K562 (cell line): Measurements from ENCODE around the gene ERMP1.

ENCODE experiments used
- ESRRA ChIP-seq: fragments of 450-650 bp; IDR thresholded peaks from 2 replicates; pipeline ENCODE4 v1.6.1; 2014; ENCODE audit warnings: low read depth, mild to moderate bottlenecking, moderate library complexity, borderline replicate concordance
- NFE2 ChIP-seq: IDR thresholded peaks from 2 replicates; pipeline ENCODE4 v1.6.1; 2014; ENCODE audit warnings: antibody characterized with exemption, low read depth
- SIX5 ChIP-seq, 2 experiments: IDR thresholded peaks; 2 replicates each; pipeline ENCODE4 v1.6.1; 2011; ENCODE audit warnings: low read length in 2 of 2, borderline replicate concordance in 1 of 2, low read depth in 1 of 2, mild to moderate bottlenecking in 1 of 2, moderate library complexity in 1 of 2; ENCODE audit not compliant: insufficient read depth in 1 of 2
- SMARCC2 ChIP-seq: fragments of 450-650 bp; IDR thresholded peaks from 2 replicates; pipeline ENCODE4 v1.6.1; 2017; ENCODE audit warnings: antibody characterized with exemption, moderate library complexity, mild to moderate bottlenecking, low read depth
- TCF7L2 ChIP-seq: fragments of 150-350 bp; IDR thresholded peaks from 2 replicates; pipeline ENCODE4 v1.6.1; 2016; ENCODE audit warnings: low read depth, mild to moderate bottlenecking, low read length, moderate library complexity
- TF ChIP-seq, protein P1 (sequence below): sonication (generic); formaldehyde crosslinking; IDR thresholded peaks from 2 replicates; pipeline ENCODE4 v1.8.1; 2023; ENCODE audit warnings: mild to moderate bottlenecking, missing genetic modification reagents
- TF ChIP-seq, protein P2 (sequence below), 3 experiments: IDR thresholded peaks in 2 of 3; conservative IDR thresholded peaks in 1 of 3; 2 replicates each; pipeline ENCODE4 v1.5.1; 2011 to 2012; ENCODE audit warnings: low read length in 3 of 3, mild to moderate bottlenecking in 3 of 3, control low read depth in 2 of 3, improper control_type of control experiment in 1 of 3, inconsistent platforms in 1 of 3, low read depth in 1 of 3, mixed read lengths in 1 of 3, moderate library complexity in 1 of 3; ENCODE audit not compliant: insufficient read depth in 2 of 3
- TF ChIP-seq, protein P3 (sequence below): fragments of 250-450 bp; sonication (Bioruptor Pico); IDR thresholded peaks from 2 replicates; pipeline ENCODE4 v1.4.0; 2020

DNA sequence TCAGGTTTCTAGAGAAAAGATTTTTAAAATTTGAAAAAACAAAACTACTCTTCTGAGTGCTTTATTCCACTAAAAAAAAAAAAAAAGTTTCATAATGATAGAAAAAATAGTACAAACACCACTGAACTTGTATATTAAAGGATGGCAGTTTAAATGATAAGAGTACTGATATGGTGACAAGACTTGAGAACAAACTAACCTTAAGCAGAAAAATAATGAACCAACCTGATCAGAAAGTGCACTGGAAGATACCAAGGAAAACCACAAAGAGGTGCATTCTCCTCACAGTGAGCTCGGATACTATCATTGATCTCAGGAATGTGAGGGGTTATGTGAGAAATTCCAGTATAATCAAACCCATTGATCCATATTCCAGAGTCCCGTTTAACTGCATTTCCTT, 34.3 kb downstream of the ERMP1 start:
- TF ChIP-seq ESRRA (no peak), NFE2 (no peak), SMARCC2 (no peak), SIX5 (IDR thresholded peaks at IDR 0.05; ENCODE audit: borderline replicate concordance in 1 of 2, insufficient read depth in 1 of 2, low read depth in 1 of 2, low read length in 2 of 2) (no peak), TCF7L2 (no peak)
- TF ChIP-seq, protein P1, sequence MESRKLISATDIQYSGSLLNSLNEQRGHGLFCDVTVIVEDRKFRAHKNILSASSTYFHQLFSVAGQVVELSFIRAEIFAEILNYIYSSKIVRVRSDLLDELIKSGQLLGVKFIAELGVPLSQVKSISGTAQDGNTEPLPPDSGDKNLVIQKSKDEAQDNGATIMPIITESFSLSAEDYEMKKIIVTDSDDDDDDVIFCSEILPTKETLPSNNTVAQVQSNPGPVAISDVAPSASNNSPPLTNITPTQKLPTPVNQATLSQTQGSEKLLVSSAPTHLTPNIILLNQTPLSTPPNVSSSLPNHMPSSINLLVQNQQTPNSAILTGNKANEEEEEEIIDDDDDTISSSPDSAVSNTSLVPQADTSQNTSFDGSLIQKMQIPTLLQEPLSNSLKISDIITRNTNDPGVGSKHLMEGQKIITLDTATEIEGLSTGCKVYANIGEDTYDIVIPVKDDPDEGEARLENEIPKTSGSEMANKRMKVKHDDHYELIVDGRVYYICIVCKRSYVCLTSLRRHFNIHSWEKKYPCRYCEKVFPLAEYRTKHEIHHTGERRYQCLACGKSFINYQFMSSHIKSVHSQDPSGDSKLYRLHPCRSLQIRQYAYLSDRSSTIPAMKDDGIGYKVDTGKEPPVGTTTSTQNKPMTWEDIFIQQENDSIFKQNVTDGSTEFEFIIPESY (CRISPR knock-in tag): no peak
- TF ChIP-seq, protein P2, sequence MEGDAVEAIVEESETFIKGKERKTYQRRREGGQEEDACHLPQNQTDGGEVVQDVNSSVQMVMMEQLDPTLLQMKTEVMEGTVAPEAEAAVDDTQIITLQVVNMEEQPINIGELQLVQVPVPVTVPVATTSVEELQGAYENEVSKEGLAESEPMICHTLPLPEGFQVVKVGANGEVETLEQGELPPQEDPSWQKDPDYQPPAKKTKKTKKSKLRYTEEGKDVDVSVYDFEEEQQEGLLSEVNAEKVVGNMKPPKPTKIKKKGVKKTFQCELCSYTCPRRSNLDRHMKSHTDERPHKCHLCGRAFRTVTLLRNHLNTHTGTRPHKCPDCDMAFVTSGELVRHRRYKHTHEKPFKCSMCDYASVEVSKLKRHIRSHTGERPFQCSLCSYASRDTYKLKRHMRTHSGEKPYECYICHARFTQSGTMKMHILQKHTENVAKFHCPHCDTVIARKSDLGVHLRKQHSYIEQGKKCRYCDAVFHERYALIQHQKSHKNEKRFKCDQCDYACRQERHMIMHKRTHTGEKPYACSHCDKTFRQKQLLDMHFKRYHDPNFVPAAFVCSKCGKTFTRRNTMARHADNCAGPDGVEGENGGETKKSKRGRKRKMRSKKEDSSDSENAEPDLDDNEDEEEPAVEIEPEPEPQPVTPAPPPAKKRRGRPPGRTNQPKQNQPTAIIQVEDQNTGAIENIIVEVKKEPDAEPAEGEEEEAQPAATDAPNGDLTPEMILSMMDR (IDR thresholded peaks at IDR 0.05 in 2 of 3, conservative IDR thresholded peaks at IDR 0.05 in 1 of 3; ENCODE audit: insufficient read depth in 2 of 3, low read depth in 1 of 3, low read length in 3 of 3): no peak
- TF ChIP-seq, protein P3, sequence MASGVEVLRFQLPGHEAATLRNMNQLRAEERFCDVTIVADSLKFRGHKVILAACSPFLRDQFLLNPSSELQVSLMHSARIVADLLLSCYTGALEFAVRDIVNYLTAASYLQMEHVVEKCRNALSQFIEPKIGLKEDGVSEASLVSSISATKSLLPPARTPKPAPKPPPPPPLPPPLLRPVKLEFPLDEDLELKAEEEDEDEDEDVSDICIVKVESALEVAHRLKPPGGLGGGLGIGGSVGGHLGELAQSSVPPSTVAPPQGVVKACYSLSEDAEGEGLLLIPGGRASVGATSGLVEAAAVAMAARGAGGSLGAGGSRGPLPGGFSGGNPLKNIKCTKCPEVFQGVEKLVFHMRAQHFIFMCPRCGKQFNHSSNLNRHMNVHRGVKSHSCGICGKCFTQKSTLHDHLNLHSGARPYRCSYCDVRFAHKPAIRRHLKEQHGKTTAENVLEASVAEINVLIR (CRISPR knock-in tag): no peak
